ENCODE data around the gene TMEM120A.

The TMEM120A gene

GRCh38 chr7:75971309-75971960, 23.0 kb downstream of the TMEM120A start:
- Histone ChIP-seq H3K9ac (ENCODE audit: low read depth, low read length) (no peak overlapping the region), H3K4me3 (ENCODE audit: low read depth, low read length) (no peak overlapping the region), H3K27me3 (ENCODE audit: control insufficient read depth, insufficient read depth, low read length) (no peaks in the 10 kb centered on the region), H3K9me3 (ENCODE audit: control insufficient read depth, insufficient read depth, low read length) (no peaks in the 10 kb centered on the region), H3K4me1 (ENCODE audit: control insufficient read depth, insufficient read depth, low read length) (no peaks in the 10 kb centered on the region), H3K36me3 (ENCODE audit: control insufficient read depth, insufficient read depth, low read length) (peaks cover 8% of the 10 kb centered on the region)

GRCh38 chr7:75969704-75970498, 24.5 kb downstream of the TMEM120A start:
- H3K27me3 ChIP-seq (ENCODE audit: control insufficient read depth, insufficient read depth, low read length) = no peaks in the 10 kb centered on the region
- no peak overlapping the region for H3K9ac ChIP-seq (ENCODE audit: low read depth, low read length)
- H3K4me3 ChIP-seq (ENCODE audit: low read depth, low read length) = no peak overlapping the region
- H3K36me3 ChIP-seq (ENCODE audit: control insufficient read depth, insufficient read depth, low read length) = peaks cover 11% of the 10 kb centered on the region
- H3K9me3 ChIP-seq (ENCODE audit: control insufficient read depth, insufficient read depth, low read length) = no peaks in the 10 kb centered on the region
- no peaks in the 10 kb centered on the region for H3K4me1 ChIP-seq (ENCODE audit: control insufficient read depth, insufficient read depth, low read length)

GRCh38 chr7:75969182-75969581, 25.2 kb downstream of the TMEM120A start:
- H3K4me1 ChIP-seq (ENCODE audit: control insufficient read depth, insufficient read depth, low read length) = no peaks in the 10 kb centered on the region
- H3K27me3 ChIP-seq (ENCODE audit: control insufficient read depth, insufficient read depth, low read length) = no peaks in the 10 kb centered on the region
- H3K9me3 ChIP-seq (ENCODE audit: control insufficient read depth, insufficient read depth, low read length) = no peaks in the 10 kb centered on the region
- no peak overlapping the region for H3K4me3 ChIP-seq (ENCODE audit: low read depth, low read length)
- H3K36me3 ChIP-seq (ENCODE audit: control insufficient read depth, insufficient read depth, low read length) = peaks cover 11% of the 10 kb centered on the region
- H3K9ac ChIP-seq (ENCODE audit: low read depth, low read length) = no peak overlapping the region

GRCh38 chr7:75968561-75969001, 25.8 kb downstream of the TMEM120A start:
- H3K9me3 ChIP-seq (ENCODE audit: control insufficient read depth, insufficient read depth, low read length) = no peaks in the 10 kb centered on the region
- H3K36me3 ChIP-seq (ENCODE audit: control insufficient read depth, insufficient read depth, low read length) = peaks cover 12% of the 10 kb centered on the region
- no peak overlapping the region for H3K9ac ChIP-seq (ENCODE audit: low read depth, low read length)

GRCh38 chr7:75968012-75968411, 26.4 kb downstream of the TMEM120A start:
- no peaks in the 10 kb centered on the region for H3K9me3 ChIP-seq (ENCODE audit: control insufficient read depth, insufficient read depth, low read length)
- no peaks in the 10 kb centered on the region for H3K4me1 ChIP-seq (ENCODE audit: control insufficient read depth, insufficient read depth, low read length)
- no peak overlapping the region for H3K4me3 ChIP-seq (ENCODE audit: low read depth, low read length)
- no peaks in the 10 kb centered on the region for H3K27me3 ChIP-seq (ENCODE audit: control insufficient read depth, insufficient read depth, low read length)
- peaks cover 15% of the 10 kb centered on the region for H3K36me3 ChIP-seq (ENCODE audit: control insufficient read depth, insufficient read depth, low read length)
- no peak overlapping the region for H3K9ac ChIP-seq (ENCODE audit: low read depth, low read length)

More at GRCh38 chr7:75968561-75969001, 25.8 kb downstream of the TMEM120A start:
- Histone ChIP-seq H3K4me3 (ENCODE audit: low read depth, low read length) (no peak overlapping the region), H3K27me3 (ENCODE audit: control insufficient read depth, insufficient read depth, low read length) (no peaks in the 10 kb centered on the region), H3K4me1 (ENCODE audit: control insufficient read depth, insufficient read depth, low read length) (no peaks in the 10 kb centered on the region)

GRCh38 chr7:75967487-75967997, 26.9 kb downstream of the TMEM120A start:
- H3K36me3 ChIP-seq (ENCODE audit: control insufficient read depth, insufficient read depth, low read length) = peaks cover 13% of the 10 kb centered on the region
- H3K4me1 ChIP-seq (ENCODE audit: control insufficient read depth, insufficient read depth, low read length) = no peaks in the 10 kb centered on the region
- no peak overlapping the region for H3K4me3 ChIP-seq (ENCODE audit: low read depth, low read length)
- no peak overlapping the region for H3K9ac ChIP-seq (ENCODE audit: low read depth, low read length)
- H3K27me3 ChIP-seq (ENCODE audit: control insufficient read depth, insufficient read depth, low read length) = no peaks in the 10 kb centered on the region
- no peaks in the 10 kb centered on the region for H3K9me3 ChIP-seq (ENCODE audit: control insufficient read depth, insufficient read depth, low read length)

- Histone ChIP-seq H3K4me3 (ENCODE audit: low read depth, low read length) (no peak overlapping the region), H3K9ac (ENCODE audit: low read depth, low read length) (no peak overlapping the region), H3K27me3 (ENCODE audit: control insufficient read depth, insufficient read depth, low read length) (no peaks in the 10 kb centered on the region), H3K4me1 (ENCODE audit: control insufficient read depth, insufficient read depth, low read length) (no peaks in the 10 kb centered on the region), H3K36me3 (ENCODE audit: control insufficient read depth, insufficient read depth, low read length) (peaks cover 11% of the 10 kb centered on the region), H3K9me3 (ENCODE audit: control insufficient read depth, insufficient read depth, low read length) (no peaks in the 10 kb centered on the region)
Measured at GRCh38 chr7:75967055-75967454, 27.3 kb downstream of the TMEM120A start.

- peaks cover 11% of the 10 kb centered on the region for H3K36me3 ChIP-seq (ENCODE audit: control insufficient read depth, insufficient read depth, low read length)
Measured at GRCh38 chr7:75966190-75966961, 28.0 kb downstream of the TMEM120A start.

GRCh38 chr7:75965617-75966016, 28.8 kb downstream of the TMEM120A start:
- Histone ChIP-seq H3K9me3 (ENCODE audit: control insufficient read depth, insufficient read depth, low read length) (no peaks in the 10 kb centered on the region), H3K4me1 (ENCODE audit: control insufficient read depth, insufficient read depth, low read length) (no peaks in the 10 kb centered on the region), H3K9ac (ENCODE audit: low read depth, low read length) (no peak overlapping the region), H3K4me3 (ENCODE audit: low read depth, low read length) (no peak overlapping the region), H3K36me3 (ENCODE audit: control insufficient read depth, insufficient read depth, low read length) (peaks cover 11% of the 10 kb centered on the region), H3K27me3 (ENCODE audit: control insufficient read depth, insufficient read depth, low read length) (no peaks in the 10 kb centered on the region)

More at GRCh38 chr7:75966190-75966961, 28.0 kb downstream of the TMEM120A start:
- Histone ChIP-seq H3K9me3 (ENCODE audit: control insufficient read depth, insufficient read depth, low read length) (no peaks in the 10 kb centered on the region), H3K4me1 (ENCODE audit: control insufficient read depth, insufficient read depth, low read length) (no peaks in the 10 kb centered on the region), H3K9ac (ENCODE audit: low read depth, low read length) (no peak overlapping the region), H3K4me3 (ENCODE audit: low read depth, low read length) (no peak overlapping the region), H3K27me3 (ENCODE audit: control insufficient read depth, insufficient read depth, low read length) (no peaks in the 10 kb centered on the region)

GRCh38 chr7:75963381-75963995, 30.9 kb downstream of the TMEM120A start:
- no peaks in the 10 kb centered on the region for H3K27me3 ChIP-seq (ENCODE audit: control insufficient read depth, insufficient read depth, low read length)
- no peak overlapping the region for H3K9ac ChIP-seq (ENCODE audit: low read depth, low read length)
- peaks cover 13% of the 10 kb centered on the region for H3K36me3 ChIP-seq (ENCODE audit: control insufficient read depth, insufficient read depth, low read length)

More at GRCh38 chr7:75963381-75963995, 30.9 kb downstream of the TMEM120A start:
- no peaks in the 10 kb centered on the region for H3K9me3 ChIP-seq (ENCODE audit: control insufficient read depth, insufficient read depth, low read length)
- H3K4me3 ChIP-seq (ENCODE audit: low read depth, low read length) = no peak overlapping the region
- H3K4me1 ChIP-seq (ENCODE audit: control insufficient read depth, insufficient read depth, low read length) = no peaks in the 10 kb centered on the region
